ENCODE measurements around the gene GGPS1. TPM values are rescaled to one million over a fixed set of nuclear protein-coding genes. Genes with fewer than 3 reads are reported as not detected.

GGPS1 gene
- total and polyA plus RNA-seq, 4 donors, result 18.9 to 29.0 (median 24.4) TPM

Other genes starting within 250 kb of the GGPS1 start
- 10 to 100 TPM; 77.3 to 78.1 TPM for gene TOMM20, start 199.7 kb upstream of the GGPS1 start, total RNA-seq
- 10 to 100 TPM; 69.8 to 97.5 TPM for gene TOMM20, start 199.7 kb upstream of the GGPS1 start, polyA plus RNA-seq
- gene RBM34, start 167.3 kb upstream of the GGPS1 start, total RNA-seq, result 10 to 100 TPM; 51.8 to 57.7 TPM
- gene RBM34, start 167.3 kb upstream of the GGPS1 start, polyA plus RNA-seq, result 10 to 100 TPM; 51.0 to 71.7 TPM
- gene ARID4B, start 391 bp upstream of the GGPS1 start, total RNA-seq, result 10 to 100 TPM; 49.1 to 56.6 TPM
- 10 to 100 TPM in 1 of 2 donors, 1 to 10 TPM in 1; 9.8 to 25.4 TPM for gene ARID4B, start 391 bp upstream of the GGPS1 start, polyA plus RNA-seq
- gene TBCE, start 38.9 kb downstream of the GGPS1 start, total RNA-seq, result 10 to 100 TPM; 22.2 to 23.2 TPM
- 10 to 100 TPM; 16.7 to 48.6 TPM for gene TBCE, start 38.9 kb downstream of the GGPS1 start, polyA plus RNA-seq
- 10 to 100 TPM; 29.8 to 44.6 TPM for gene B3GALNT2, start 175.9 kb downstream of the GGPS1 start, total RNA-seq
- gene B3GALNT2, start 175.9 kb downstream of the GGPS1 start, polyA plus RNA-seq, result 10 to 100 TPM in 1 of 2 donors, 1 to 10 TPM in 1; 10.0 to 19.5 TPM

All from aorta (tissue), 4 donors.